Cardiac ventricle fibroblast (primary cell): ENCODE measurements around the gene CDYL. TPM values are rescaled to one million over a fixed set of nuclear protein-coding genes. Genes with fewer than 3 reads are reported as not detected.

Source experiments
- total RNA-seq: library from RNA; depleted of rRNA; stranded (reverse); fragments of >200 nt; gene quantifications from 2 replicates; pipeline ENCODE4 v1.2.3, GENCODE V29; 2015

Gene CDYL
- 18.0 and 21.0 TPM in 2 replicates for total RNA-seq

GRCh38 chr6:4776131-4776492 is at the start of gene CDYL:
TSS of gene CDYL (plus strand) at chr6:4776404. CDS start at chr6:4776784, 380 bp downstream.

GRCh38 chr6:5003604-5004372 is 227.6 kb downstream of the CDYL start, which contains the start of gene RPP40:
TSS of gene RPP40 (minus strand) at chr6:5004037. CDS start at chr6:5004002, 35 bp downstream.

Other genes starting within 250 kb of the CDYL start
- 10.4 and 17.5 TPM in 2 replicates for gene RPP40, start 227.6 kb downstream of the CDYL start, total RNA-seq